IMR-90 (cell line): ENCODE data around the gene PLCH2. TPM values are rescaled to one million over a fixed set of nuclear protein-coding genes. Genes with fewer than 3 reads are reported as not detected.
A peak's percentile ranks its signal among the peaks of the same experiment; 100 is the strongest.

ENCODE experiments used
- ATAC-seq: fragments of 200-7000 bp; cut with Tn5 transposase; 2 replicates; pipeline ENCODE4 v1.9.1; 2020; ENCODE audit warnings: low read depth, mild to moderate bottlenecking, moderate library complexity
- BruUV-seq: library from RNA; stranded (reverse); fragments of 400-500 nt; replicated peaks from 2 replicates; lab custom pipeline; 2021; lab: Mats Ljungman, UMichigan
- CTCF ChIA-PET: fragments of 300-600 bp; formaldehyde crosslinking; extraction: SDS; loops from one replicate; lab custom pipeline; 2021; ENCODE audit warnings: antibody characterized with exemption; lab: Yijun Ruan, JAX
- POLR2A ChIA-PET: fragments of 300-600 bp; sonication (Branson Sonifier 250); formaldehyde crosslinking; loops from one replicate; lab custom pipeline; 2022; ENCODE audit warnings: antibody characterized with exemption; ENCODE audit not compliant: unreplicated experiment; lab: Charles Lee
- DNase-seq: peaks from one replicate; pipeline ENCODE4 v3.0.0; 2013
- H2AFZ ChIP-seq: replicated peaks from 2 replicates; pipeline ENCODE3; 2013; ENCODE audit warnings: low read length, mild to moderate bottlenecking; ENCODE audit not compliant: poor library complexity
- H2AK5ac ChIP-seq: 2 replicates; pipeline ENCODE4 v1.6.1; 2013; ENCODE audit warnings: low read depth, low read length, inconsistent platforms
- H2AK9ac ChIP-seq: replicated peaks from 2 replicates; pipeline ENCODE3; 2013; ENCODE audit warnings: mild to moderate bottlenecking, low read depth, low read length, moderate library complexity; ENCODE audit not compliant: poor library complexity
- H2BK120ac ChIP-seq: 2 replicates; pipeline ENCODE4 v1.6.1; 2013; ENCODE audit warnings: low read depth, low read length, inconsistent platforms
- H2BK15ac ChIP-seq: 3 replicates; pipeline ENCODE4 v1.6.1; 2013; ENCODE audit warnings: low read depth, low read length, inconsistent platforms
- H2BK20ac ChIP-seq: 2 replicates; pipeline ENCODE4 v1.6.1; 2013; ENCODE audit warnings: low read depth, mild to moderate bottlenecking, inconsistent platforms, low read length, moderate library complexity
- H2BK5ac ChIP-seq: 2 replicates; pipeline ENCODE4 v1.6.1; 2013; ENCODE audit warnings: mild to moderate bottlenecking, low read depth, low read length, inconsistent platforms; ENCODE audit not compliant: poor library complexity, severe bottlenecking
- H3K14ac ChIP-seq: replicated peaks from 2 replicates; pipeline ENCODE4 v1.6.1; 2013; ENCODE audit warnings: low read depth, low read length, inconsistent platforms
- H3K18ac ChIP-seq: 2 replicates; pipeline ENCODE4 v1.6.1; 2013; ENCODE audit warnings: low read depth, low read length, control low read depth
- H3K23ac ChIP-seq: 2 replicates; pipeline ENCODE4 v1.6.1; 2013; ENCODE audit warnings: low read depth, low read length, inconsistent platforms
- H3K27ac ChIP-seq: 2 replicates; pipeline ENCODE4 v1.5.1; 2013; ENCODE audit warnings: mild to moderate bottlenecking, control low read depth, low read length; ENCODE audit not compliant: insufficient read depth
- H3K27me3 ChIP-seq: 2 replicates; pipeline ENCODE4 v1.6.1; 2013; ENCODE audit warnings: low read length; ENCODE audit not compliant: control insufficient read depth, insufficient read depth
- H3K36me3 ChIP-seq: 2 replicates; pipeline ENCODE4 v1.6.1; 2013; ENCODE audit warnings: low read length, mixed read lengths; ENCODE audit not compliant: control insufficient read depth, insufficient read depth
- H3K4ac ChIP-seq: 2 replicates; pipeline ENCODE4 v1.6.1; 2013; ENCODE audit warnings: low read depth, low read length, inconsistent platforms
- H3K4me1 ChIP-seq: 2 replicates; pipeline ENCODE4 v1.6.1; 2013; ENCODE audit warnings: low read length, mixed read lengths; ENCODE audit not compliant: control insufficient read depth, insufficient read depth
- H3K4me2 ChIP-seq: 2 replicates; pipeline ENCODE4 v1.6.1; 2013; ENCODE audit warnings: low read depth, mild to moderate bottlenecking, control low read depth, low read length, moderate library complexity
- H3K4me3 ChIP-seq: 2 replicates; pipeline ENCODE4 v1.5.1; 2013; ENCODE audit warnings: low read depth, mild to moderate bottlenecking, control low read depth, low read length, moderate library complexity; ENCODE audit not compliant: insufficient read depth
- H3K56ac ChIP-seq: 2 replicates; pipeline ENCODE4 v1.6.1; 2013; ENCODE audit warnings: low read length, inconsistent platforms; ENCODE audit not compliant: insufficient read depth; ENCODE audit errors: extremely low read depth
- H3K79me1 ChIP-seq, 2 experiments: 2 replicates each; pipeline ENCODE4 v1.6.1; 2013; ENCODE audit warnings: low read length in 2 of 2, inconsistent platforms in 1 of 2, low read depth in 1 of 2
- H3K9ac ChIP-seq: 2 replicates; pipeline ENCODE4 v1.6.1; 2013; ENCODE audit warnings: low read depth, low read length, control low read depth
- H3K9me1 ChIP-seq: 2 replicates; pipeline ENCODE4 v1.6.1; 2013; ENCODE audit warnings: low read length, inconsistent platforms; ENCODE audit not compliant: insufficient read depth
- H3K9me3 ChIP-seq: 2 replicates; pipeline ENCODE4 v1.6.1; 2013; ENCODE audit warnings: low read length; ENCODE audit not compliant: control insufficient read depth, insufficient read depth
- H4K20me1 ChIP-seq: 2 replicates; pipeline ENCODE4 v1.6.1; 2013; ENCODE audit warnings: low read length, inconsistent platforms; ENCODE audit not compliant: insufficient read depth
- H4K5ac ChIP-seq: 2 replicates; pipeline ENCODE4 v1.6.1; 2013; ENCODE audit warnings: mild to moderate bottlenecking, low read depth, low read length, control low read depth
- H4K8ac ChIP-seq, 2 experiments: 2 replicates each; pipeline ENCODE4 v1.6.1; 2013; ENCODE audit warnings: low read depth in 2 of 2, low read length in 2 of 2, control low read depth in 1 of 2, inconsistent platforms in 1 of 2
- H4K91ac ChIP-seq: 2 replicates; pipeline ENCODE4 v1.6.1; 2013; ENCODE audit warnings: low read depth, low read length, inconsistent platforms; ENCODE audit not compliant: insufficient read depth
- BHLHE40 ChIP-seq: fragments of 150-350 bp; IDR thresholded peaks from 2 replicates; pipeline ENCODE4 v1.6.1; 2016; ENCODE audit warnings: mild to moderate bottlenecking, low read depth, low read length
- CHD1 ChIP-seq: IDR thresholded peaks from 2 replicates; pipeline ENCODE4 v1.6.1; 2012; ENCODE audit warnings: low read depth, low read length, improper control_type of control experiment
- FOS ChIP-seq: fragments of 150-350 bp; IDR thresholded peaks from 2 replicates; pipeline ENCODE4 v1.6.1; 2016; ENCODE audit warnings: low read depth, low read length
- MAFK ChIP-seq: IDR thresholded peaks from 2 replicates; pipeline ENCODE4 v1.6.1; 2012; ENCODE audit warnings: low read depth, low read length, improper control_type of control experiment
- MAZ ChIP-seq: IDR thresholded peaks from 2 replicates; pipeline ENCODE4 v1.6.1; 2012; ENCODE audit warnings: low read depth, mild to moderate bottlenecking, low read length, improper control_type of control experiment, moderate library complexity, borderline replicate concordance
- MXI1 ChIP-seq: IDR thresholded peaks from 2 replicates; pipeline ENCODE4 v1.6.1; 2012; ENCODE audit warnings: low read depth, mild to moderate bottlenecking, low read length, moderate library complexity, borderline replicate concordance
- NFE2L2 ChIP-seq: fragments of 150-350 bp; IDR thresholded peaks from 2 replicates; pipeline ENCODE4 v1.6.1; 2016; ENCODE audit warnings: low read depth, mild to moderate bottlenecking, low read length
- POLR2A ChIP-seq: IDR thresholded peaks from 2 replicates; pipeline ENCODE4 v1.6.1; 2012; ENCODE audit warnings: mild to moderate bottlenecking, low read depth, low read length
- RAD21 ChIP-seq: IDR thresholded peaks from 2 replicates; pipeline ENCODE4 v1.6.1; 2012; ENCODE audit warnings: low read length, improper control_type of control experiment
- RCOR1 ChIP-seq: IDR thresholded peaks from 2 replicates; pipeline ENCODE4 v1.6.1; 2012; ENCODE audit warnings: mild to moderate bottlenecking, low read length, improper control_type of control experiment; ENCODE audit not compliant: insufficient replicate concordance
- RFX5 ChIP-seq: IDR thresholded peaks from 2 replicates; pipeline ENCODE4 v1.8.0; 2012; ENCODE audit warnings: low read depth, mild to moderate bottlenecking, low read length, moderate library complexity
- SMC3 ChIP-seq: fragments of 150-350 bp; IDR thresholded peaks from 2 replicates; pipeline ENCODE4 v1.6.1; 2016; ENCODE audit warnings: low read depth, mild to moderate bottlenecking, antibody characterized with exemption, low read length, moderate library complexity
- WGBS, 2 experiments: methylation state at CpG; one replicate each; pipeline versions ENCODE4 v1.1.5 to v1.1.7; 2013; ENCODE audit warnings: missing lambda C conversion rate in 2 of 2; ENCODE audit not compliant: insufficient read length in 1 of 2; ENCODE audit errors: extremely low coverage in 2 of 2; 5-methylcytosine and 5-hydroxymethylcytosine counted together
- dilution Hi-C: fragments of 300-500 bp; cut with HindIII; formaldehyde crosslinking; loops from one replicate; pipeline ENCODE4 v1.14.3; 2018; ENCODE audit warnings: low sequenced_read_pairs; ENCODE audit not compliant: unreplicated experiment
- in situ Hi-C: fragments of 300-500 bp; cut with MboI; formaldehyde crosslinking; loops from 3 replicates; pipeline ENCODE4 v1.14.3; 2019; ENCODE audit warnings: low sequenced_read_pairs, inconsistent platforms, mixed read lengths
- intact Hi-C: fragments of 100-400 bp; cut with micrococcal nuclease; formaldehyde crosslinking; loops from 2 replicates; pipeline ENCODE4 v1.10.0; 2022
- polyA plus RNA-seq, 3 experiments: library from polyadenylated mRNA; depleted of rRNA; stranded (reverse); fragments of >200 nt; gene quantifications; 2 replicates each; pipeline ENCODE4 v1.2.3, GENCODE V29; 2012; ENCODE audit warnings: low replicate concordance in 1 of 3
- total RNA-seq: library from RNA; depleted of rRNA; stranded (reverse); fragments of >200 nt; gene quantifications from 2 replicates; pipeline ENCODE4 v1.2.3, GENCODE V29; 2012
- TF ChIP-seq, protein P1 (sequence below): fragments of 150-350 bp; IDR thresholded peaks from 2 replicates; pipeline ENCODE4 v1.6.1; 2016; ENCODE audit warnings: low read depth, mild to moderate bottlenecking, low read length, moderate library complexity, borderline replicate concordance
- TF ChIP-seq, protein P2 (sequence below): conservative IDR thresholded peaks from 2 replicates; pipeline ENCODE4 v1.5.1; 2012; ENCODE audit warnings: mild to moderate bottlenecking, low read depth, low read length, improper control_type of control experiment
- TF ChIP-seq, protein P3 (sequence below): fragments of 150-350 bp; IDR thresholded peaks from 2 replicates; pipeline ENCODE4 v1.6.1; 2017; ENCODE audit warnings: mild to moderate bottlenecking, antibody characterized with exemption, low read length, low read depth

PLCH2 gene
- total and polyA plus RNA-seq, 2 of the 4 experiments (the other 2 are of a cell fraction): 0.18 to 1.9 TPM

DNA sequence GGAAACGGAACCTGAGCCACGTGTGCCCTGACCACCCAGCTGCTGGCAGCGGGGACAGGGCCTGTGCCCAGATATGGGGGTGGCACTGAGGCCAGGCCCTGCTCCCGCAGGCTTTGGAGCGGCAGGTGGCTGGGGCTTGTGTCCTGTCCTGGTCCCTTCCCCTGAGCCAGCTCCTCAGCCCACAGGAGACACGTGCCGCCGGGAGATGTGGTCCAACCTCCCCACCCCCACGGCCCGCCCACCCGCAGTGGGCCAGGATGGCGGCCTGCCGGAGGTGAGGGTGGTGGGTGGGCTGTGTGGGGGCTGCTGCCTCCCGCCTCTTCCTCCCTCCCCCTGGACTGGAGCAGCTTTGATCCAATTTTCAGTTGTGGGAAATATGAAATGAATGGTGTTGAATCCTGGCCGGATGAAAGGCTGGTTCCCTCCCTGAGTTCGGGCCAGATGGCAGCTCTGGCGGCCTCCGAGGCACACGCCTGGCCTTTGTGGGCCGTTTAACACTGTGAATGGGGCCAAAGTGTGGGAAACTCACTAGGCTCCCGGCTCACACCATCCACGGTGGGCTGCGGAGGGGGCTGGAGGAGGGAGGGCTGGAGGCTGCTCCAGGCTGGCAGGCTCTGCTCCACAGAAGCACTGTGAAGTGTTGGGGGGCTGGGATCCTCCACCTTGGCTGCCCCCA lies 56.5 kb downstream of the PLCH2 start:
- Histone ChIP-seq H3K36me3 (no peaks in the 10 kb centered on the region), H3K18ac (no peak overlapping the region), H2BK15ac (0 out of 3 replicates have a peak overlapping the region, but pooled peaks have one; percentile 54), H3K79me1 (no peaks in the 10 kb centered on the region), H2BK120ac (peak overlapping the region; percentile 28; the same call in 1 of the 2 replicates), H4K20me1 (no peaks in the 10 kb centered on the region), H3K9me1 (peaks cover 9% of the 10 kb centered on the region), H3K4me1 (peaks cover 12% of the 10 kb centered on the region), H3K14ac (peak overlapping the region; percentile 50; the same call in 1 of the 2 replicates), H3K9ac (no peak overlapping the region), H2AFZ (peak overlapping the region; percentile 14), H2BK20ac (peak overlapping the region; percentile 4; the same call in 1 of the 2 replicates), H4K8ac (peak overlapping the region in 1 of 2 experiments; percentile 26; a peak in 1 of 4 replicates), H2AK9ac (peak overlapping the region; percentile 77), H3K4me2 (no peak overlapping the region), H3K23ac (no peak overlapping the region), H3K9me3 (no peaks in the 10 kb centered on the region), H4K91ac (peak overlapping the region; percentile 50; the same call in 1 of the 2 replicates), H4K5ac (no peak overlapping the region), H3K4ac (peak overlapping the region; percentile 68), H3K4me3 (no peak overlapping the region), H2BK5ac (peak overlapping the region; percentile 8), H2AK5ac (peak overlapping the region; percentile 55), H3K27ac (no peak overlapping the region), H3K56ac (no peak overlapping the region), H3K27me3 (peaks cover 25% of the 10 kb centered on the region; the same call in 1 of the 2 replicates)
- intact Hi-C loops (no loop called here), in situ Hi-C loops (loop anchor here (25.0 kb wide), 1 partner anchor 345 kb away; the partner anchor contains the start of gene FAAP20), dilution Hi-C loops (no loop called here)
- POLR2A ChIA-PET: no interaction called here
- CTCF ChIA-PET: no interaction called here
- 83% methylated on average over 1 of the region's 23 CpGs; no CpG with 5 or more reads in 1 of the 2 experiments for WGBS, 2 experiments
- BruUV-seq: no TSS peak
- ATAC-seq: no peak
- DNase-seq: no peak
- TF ChIP-seq CHD1 (no peak), SMC3 (no peak), RFX5 (no peak), RAD21 (no peak), POLR2A (no peak), MAFK (no peak), MAZ (no peak), NFE2L2 (no peak), RCOR1 (no peak), FOS (no peak), BHLHE40 (no peak), MXI1 (no peak)
- TF ChIP-seq, protein P1, sequence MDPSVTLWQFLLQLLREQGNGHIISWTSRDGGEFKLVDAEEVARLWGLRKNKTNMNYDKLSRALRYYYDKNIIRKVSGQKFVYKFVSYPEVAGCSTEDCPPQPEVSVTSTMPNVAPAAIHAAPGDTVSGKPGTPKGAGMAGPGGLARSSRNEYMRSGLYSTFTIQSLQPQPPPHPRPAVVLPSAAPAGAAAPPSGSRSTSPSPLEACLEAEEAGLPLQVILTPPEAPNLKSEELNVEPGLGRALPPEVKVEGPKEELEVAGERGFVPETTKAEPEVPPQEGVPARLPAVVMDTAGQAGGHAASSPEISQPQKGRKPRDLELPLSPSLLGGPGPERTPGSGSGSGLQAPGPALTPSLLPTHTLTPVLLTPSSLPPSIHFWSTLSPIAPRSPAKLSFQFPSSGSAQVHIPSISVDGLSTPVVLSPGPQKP: no peak
- TF ChIP-seq, protein P2, sequence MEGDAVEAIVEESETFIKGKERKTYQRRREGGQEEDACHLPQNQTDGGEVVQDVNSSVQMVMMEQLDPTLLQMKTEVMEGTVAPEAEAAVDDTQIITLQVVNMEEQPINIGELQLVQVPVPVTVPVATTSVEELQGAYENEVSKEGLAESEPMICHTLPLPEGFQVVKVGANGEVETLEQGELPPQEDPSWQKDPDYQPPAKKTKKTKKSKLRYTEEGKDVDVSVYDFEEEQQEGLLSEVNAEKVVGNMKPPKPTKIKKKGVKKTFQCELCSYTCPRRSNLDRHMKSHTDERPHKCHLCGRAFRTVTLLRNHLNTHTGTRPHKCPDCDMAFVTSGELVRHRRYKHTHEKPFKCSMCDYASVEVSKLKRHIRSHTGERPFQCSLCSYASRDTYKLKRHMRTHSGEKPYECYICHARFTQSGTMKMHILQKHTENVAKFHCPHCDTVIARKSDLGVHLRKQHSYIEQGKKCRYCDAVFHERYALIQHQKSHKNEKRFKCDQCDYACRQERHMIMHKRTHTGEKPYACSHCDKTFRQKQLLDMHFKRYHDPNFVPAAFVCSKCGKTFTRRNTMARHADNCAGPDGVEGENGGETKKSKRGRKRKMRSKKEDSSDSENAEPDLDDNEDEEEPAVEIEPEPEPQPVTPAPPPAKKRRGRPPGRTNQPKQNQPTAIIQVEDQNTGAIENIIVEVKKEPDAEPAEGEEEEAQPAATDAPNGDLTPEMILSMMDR: no peak
- TF ChIP-seq, protein P3, sequence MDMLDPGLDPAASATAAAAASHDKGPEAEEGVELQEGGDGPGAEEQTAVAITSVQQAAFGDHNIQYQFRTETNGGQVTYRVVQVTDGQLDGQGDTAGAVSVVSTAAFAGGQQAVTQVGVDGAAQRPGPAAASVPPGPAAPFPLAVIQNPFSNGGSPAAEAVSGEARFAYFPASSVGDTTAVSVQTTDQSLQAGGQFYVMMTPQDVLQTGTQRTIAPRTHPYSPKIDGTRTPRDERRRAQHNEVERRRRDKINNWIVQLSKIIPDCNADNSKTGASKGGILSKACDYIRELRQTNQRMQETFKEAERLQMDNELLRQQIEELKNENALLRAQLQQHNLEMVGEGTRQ: no peak
